Liver (tissue), 9 donors: ENCODE measurements around the gene CHST13. TPM values are rescaled to one million over a fixed set of nuclear protein-coding genes. Genes with fewer than 3 reads are reported as not detected.
"Not testable (repeated sequence)": the region's sequence is repeated elsewhere in the genome, so short reads cannot be mapped to it uniquely, and the experiment has no call there.

Experiments
- DNase-seq: peaks from one replicate; pipeline ENCODE4 v3.0.0-alpha.2; 2017; ENCODE audit warnings: low spot score
- H3K27ac ChIP-seq, 2 donors: one replicate each; pipeline ENCODE4 v1.7.0; 2013; ENCODE audit warnings: inconsistent platforms in 2 of 2, low read length in 2 of 2, control low read depth in 1 of 2, low read depth in 1 of 2, mild to moderate bottlenecking in 1 of 2
- H3K27me3 ChIP-seq, 4 donors: one replicate each; pipeline versions ENCODE4 v1.6.1 to v1.7.0; 2013; ENCODE audit warnings: low read length in 3 of 4, inconsistent platforms in 1 of 4, mild to moderate bottlenecking in 1 of 4, moderate library complexity in 1 of 4; ENCODE audit not compliant: control insufficient read depth in 4 of 4, insufficient read depth in 4 of 4
- H3K36me3 ChIP-seq, 4 donors: one replicate each; pipeline versions ENCODE4 v1.6.1 to v1.7.0; 2013; ENCODE audit warnings: low read length in 3 of 4, mild to moderate bottlenecking in 3 of 4, low read depth in 1 of 4, moderate library complexity in 1 of 4; ENCODE audit not compliant: control insufficient read depth in 4 of 4, insufficient read depth in 3 of 4
- H3K4me1 ChIP-seq, 4 donors: one replicate each; pipeline versions ENCODE4 v1.6.1 to v1.7.0; 2013; ENCODE audit warnings: low read length in 3 of 4, mild to moderate bottlenecking in 3 of 4, moderate library complexity in 1 of 4; ENCODE audit not compliant: control insufficient read depth in 4 of 4, insufficient read depth in 4 of 4
- H3K4me3 ChIP-seq, 3 donors: one replicate each; pipeline versions ENCODE4 v1.6.1 to v1.7.0; 2013; ENCODE audit warnings: low read length in 3 of 3, control low read depth in 1 of 3, low read depth in 1 of 3, mild to moderate bottlenecking in 1 of 3
- H3K9ac ChIP-seq, 2 donors: one replicate each; pipeline ENCODE4 v1.7.0; 2013; ENCODE audit warnings: low read length in 2 of 2, mild to moderate bottlenecking in 2 of 2, moderate library complexity in 2 of 2, control low read depth in 1 of 2, low read depth in 1 of 2
- H3K9me3 ChIP-seq, 4 donors: one replicate each; pipeline versions ENCODE4 v1.6.1 to v1.7.0; 2013; ENCODE audit warnings: low read length in 3 of 4; ENCODE audit not compliant: control insufficient read depth in 4 of 4
- ATF3 ChIP-seq: IDR thresholded peaks from 2 replicates; pipeline ENCODE4 v1.6.1; 2016; ENCODE audit warnings: antibody characterized with exemption
- CTCF ChIP-seq: fragments of 150-350 bp; IDR thresholded peaks from 2 replicates; pipeline ENCODE4 v1.5.1; 2017; ENCODE audit warnings: improper control_type of control experiment, low read depth, low read length; ENCODE audit not compliant: missing input control
- EGR1 ChIP-seq, 2 donors: IDR thresholded peaks; 2 replicates each; pipeline ENCODE4 v1.6.1; 2016 to 2018; ENCODE audit warnings: antibody characterized with exemption in 2 of 2, low read depth in 2 of 2
- FOXA1 ChIP-seq: IDR thresholded peaks from 2 replicates; pipeline ENCODE4 v1.6.1; 2016; ENCODE audit warnings: antibody characterized with exemption
- FOXA2 ChIP-seq: IDR thresholded peaks from 2 replicates; pipeline ENCODE4 v1.6.1; 2016; ENCODE audit warnings: antibody characterized with exemption
- GABPA ChIP-seq, 2 donors: IDR thresholded peaks in 1 of 2; conservative IDR thresholded peaks in 1 of 2; 2 replicates each; pipeline ENCODE4 v1.6.1; 2016; ENCODE audit warnings: antibody characterized with exemption in 2 of 2, mild to moderate bottlenecking in 1 of 2, moderate library complexity in 1 of 2
- HNF4A ChIP-seq, 2 donors: conservative IDR thresholded peaks; 2 replicates each; pipeline ENCODE4 v1.6.1; 2016; ENCODE audit warnings: antibody characterized with exemption in 2 of 2, mild to moderate bottlenecking in 2 of 2
- HNF4G ChIP-seq: IDR thresholded peaks from 2 replicates; pipeline ENCODE4 v1.6.1; 2016; ENCODE audit warnings: antibody characterized with exemption
- JUND ChIP-seq, 2 donors: IDR thresholded peaks; 2 replicates each; pipeline ENCODE4 v1.6.1; 2016; ENCODE audit warnings: antibody characterized with exemption in 2 of 2
- NR2F2 ChIP-seq: IDR thresholded peaks from 2 replicates; pipeline ENCODE4 v1.6.1; 2016; ENCODE audit warnings: antibody characterized with exemption
- RAD21 ChIP-seq, 2 donors: IDR thresholded peaks; 2 replicates each; pipeline ENCODE4 v1.6.1; 2016; ENCODE audit warnings: antibody characterized with exemption in 2 of 2, mild to moderate bottlenecking in 2 of 2
- REST ChIP-seq: IDR thresholded peaks from 2 replicates; pipeline ENCODE4 v1.6.1; 2016; ENCODE audit warnings: antibody characterized with exemption, mild to moderate bottlenecking
- RXRA ChIP-seq, 2 donors: IDR thresholded peaks; 2 replicates each; pipeline ENCODE4 v1.6.1; 2017 to 2018; ENCODE audit warnings: antibody characterized with exemption in 2 of 2, mild to moderate bottlenecking in 1 of 2
- SP1 ChIP-seq: IDR thresholded peaks from 2 replicates; pipeline ENCODE4 v1.6.1; 2018; ENCODE audit warnings: antibody characterized with exemption, mild to moderate bottlenecking
- TAF1 ChIP-seq: conservative IDR thresholded peaks from 2 replicates; pipeline ENCODE4 v1.6.1; 2016; ENCODE audit warnings: antibody characterized with exemption, mild to moderate bottlenecking
- YY1 ChIP-seq: IDR thresholded peaks from 2 replicates; pipeline ENCODE4 v1.6.1; 2016; ENCODE audit warnings: antibody characterized with exemption, mild to moderate bottlenecking
- ZBTB33 ChIP-seq: IDR thresholded peaks from 2 replicates; pipeline ENCODE4 v1.6.1; 2016; ENCODE audit warnings: antibody characterized with exemption
- WGBS: extraction: QIAGEN DNeasy Blood & Tissue Kit; methylation state at CpG from one replicate; pipeline ENCODE4 v1.1.7; 2013; 5-methylcytosine and 5-hydroxymethylcytosine counted together
- polyA plus RNA-seq, 2 donors: library from polyadenylated mRNA; stranded (reverse) in 1 of 2; unstranded in 1 of 2; fragments of 200-250 nt in 1 of 2; fragments of >200 nt in 1 of 2; fragmentation: Nextera tagmentation in 1 of 2; extraction: Ambion mirVana in 1 of 2; gene quantifications; one replicate each; pipeline versions ENCODE4 v1.2.1 to v1.2.3, GENCODE V29; 2013 to 2015
- total RNA-seq, 2 donors: library from RNA; depleted of rRNA; stranded (reverse); fragments of >200 nt; gene quantifications; one replicate each; pipeline ENCODE4 v1.2.3, GENCODE V29; 2014
- donor health status: healthy.
- donor health status: healthy.
- donor health status: healthy.
- donor health status: healthy.
- donor health status: healthy.

CHST13 gene
- total and polyA plus RNA-seq, 4 donors = 19.7 to 39.1 (median 25.2) TPM

- peaks cover 0 to 5% (median 1%) of the 10 kb centered on the region in 4 donors for H3K36me3 ChIP-seq
- no peak overlapping the region for H3K4me3 ChIP-seq
- H3K27ac ChIP-seq = no peak overlapping the region
- H3K9me3 ChIP-seq = no peaks in the 10 kb centered on the region
- no peak for DNase-seq
- no peaks in the 10 kb centered on the region for H3K27me3 ChIP-seq
- peaks cover 14 to 66% (median 44%) of the 10 kb centered on the region in 4 donors for H3K4me1 ChIP-seq
- TF ChIP-seq ATF3 (no peak), REST (no peak), EGR1 (IDR thresholded peaks at IDR 0.05; ENCODE audit: low read depth in 2 of 2) (no peak), TAF1 (no peak), SP1 (no peak), RAD21 (IDR thresholded peaks at IDR 0.05) (no peak), HNF4G (no peak), GABPA (IDR thresholded peaks at IDR 0.05 in 1 of 2, conservative IDR thresholded peaks at IDR 0.05 in 1 of 2) (no peak), JUND (IDR thresholded peaks at IDR 0.05) (no peak), NR2F2 (no peak), FOXA2 (no peak), FOXA1 (no peak), RXRA (IDR thresholded peaks at IDR 0.05) (no peak), YY1 (no peak), HNF4A (conservative IDR thresholded peaks at IDR 0.05) (no peak), CTCF (no peak), ZBTB33 (no peak)
- H3K9ac ChIP-seq = no peak overlapping the region
Measured at GRCh38 chr3:126533506-126533905, 9.6 kb downstream of the CHST13 start.

GRCh38 chr3:126534716-126535115 is 10.8 kb downstream of the CHST13 start:
- 96% methylated on average over 7 of the region's 7 CpGs for WGBS
- peaks cover 10 to 57% (median 33%) of the 10 kb centered on the region in 4 donors for H3K4me1 ChIP-seq
- H3K9me3 ChIP-seq, H3K27ac ChIP-seq, H3K4me3 ChIP-seq, H3K36me3 ChIP-seq, H3K9ac ChIP-seq, H3K27me3 ChIP-seq, DNase-seq: not testable (repeated sequence)
